ENCODE data around the gene CDC16.
"Not testable (repeated sequence)": the region's sequence is repeated elsewhere in the genome, so short reads cannot be mapped to it uniquely, and the experiment has no call there.

CDC16 gene

DNA sequence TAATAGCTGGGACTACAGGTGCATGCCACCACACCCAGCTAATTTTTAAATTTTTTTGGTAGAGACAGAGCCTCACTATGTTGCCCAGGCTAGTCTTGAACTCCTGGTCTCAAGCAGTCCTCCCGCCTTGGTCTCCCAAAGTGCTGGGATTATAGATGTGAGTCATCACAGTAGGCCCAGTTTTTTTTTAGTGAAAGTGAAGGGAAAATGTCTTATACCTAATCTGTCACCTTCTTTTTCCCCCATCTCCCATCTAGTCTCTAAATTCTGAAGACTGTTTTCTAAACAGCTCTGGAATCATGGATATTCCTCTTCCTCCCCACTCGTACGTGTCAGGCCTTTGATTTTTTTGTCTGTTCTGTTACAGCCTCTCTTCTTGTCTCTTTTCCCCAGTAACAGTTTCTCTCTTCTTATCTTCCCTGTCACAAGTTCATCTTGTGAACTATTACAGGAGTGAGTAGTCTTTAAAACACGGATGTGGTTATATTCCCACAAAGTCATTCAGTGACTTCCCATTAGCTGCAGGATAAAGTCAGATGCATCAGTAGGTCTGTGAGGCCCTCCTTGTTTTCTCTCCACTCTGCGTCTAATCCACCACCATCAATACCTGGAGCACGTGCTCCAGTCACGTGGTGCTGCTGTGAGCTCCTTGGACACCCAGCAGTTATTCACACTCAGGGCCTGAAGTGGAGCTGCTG is 2.9 kb downstream of the CDC16 start:
- no peak overlapping the region for H3K27ac Mint-ChIP-seq
- no peaks in the 10 kb centered on the region for H3K27me3 Mint-ChIP-seq
- H3K4me3 Mint-ChIP-seq, result no peak overlapping the region

DNA sequence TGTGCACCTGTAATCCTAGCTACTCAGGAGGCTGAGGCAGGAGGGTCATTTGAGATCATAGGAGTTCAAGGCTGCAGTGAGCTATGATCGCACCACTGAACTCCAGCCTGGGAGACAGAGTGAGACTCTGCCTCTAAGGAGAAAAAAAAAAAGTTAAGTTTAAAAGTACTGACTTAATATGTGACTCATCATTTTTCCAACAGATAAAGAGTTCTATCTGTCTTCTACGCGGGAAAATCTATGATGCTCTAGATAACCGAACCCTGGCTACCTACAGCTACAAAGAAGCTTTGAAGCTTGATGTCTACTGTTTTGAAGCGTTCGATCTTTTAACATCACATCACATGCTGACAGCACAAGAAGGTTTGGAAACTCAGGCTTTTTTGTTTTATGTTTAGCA is 7.2 kb downstream of the CDC16 start:
- ATAC-seq, result no peak
- Mint-ChIP-seq H3K4me1 (peaks cover 11% of the 10 kb centered on the region), H3K4me3 (no peak overlapping the region), H3K27ac (no peak overlapping the region), H3K9me3 (no peaks in the 10 kb centered on the region), H3K27me3 (no peaks in the 10 kb centered on the region)
- DNase-seq, result no peak

More for the DNA sequence above, 2.9 kb downstream of the CDC16 start:
- ATAC-seq (no peak), DNase-seq (no peak)
- Mint-ChIP-seq H3K9me3 (no peaks in the 10 kb centered on the region), H3K4me1 (peaks cover 29% of the 10 kb centered on the region)

DNA sequence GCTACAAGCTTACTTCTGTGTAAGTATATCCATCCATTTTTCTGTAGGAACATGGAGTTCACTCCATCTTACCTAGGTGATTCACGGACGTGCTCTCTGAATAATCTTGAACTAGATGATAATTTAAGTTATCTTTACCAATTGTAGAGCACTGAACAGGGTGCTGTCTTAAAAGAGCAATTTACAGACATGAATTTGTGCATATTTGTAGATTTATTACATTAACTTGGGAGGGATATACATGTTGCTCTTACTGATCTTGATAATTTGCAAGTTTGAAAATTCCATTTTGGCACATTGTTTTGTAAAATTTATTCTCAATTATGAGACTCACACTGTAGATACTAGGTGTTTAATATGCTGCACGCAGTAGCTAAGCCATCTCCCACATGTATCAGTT is 9.3 kb downstream of the CDC16 start:
- DNase-seq (no peak), ATAC-seq (no peak)
- Mint-ChIP-seq H3K27ac (no peak overlapping the region), H3K27me3 (no peaks in the 10 kb centered on the region), H3K4me3 (no peak overlapping the region), H3K4me1 (no peaks in the 10 kb centered on the region), H3K9me3 (no peaks in the 10 kb centered on the region)

DNA sequence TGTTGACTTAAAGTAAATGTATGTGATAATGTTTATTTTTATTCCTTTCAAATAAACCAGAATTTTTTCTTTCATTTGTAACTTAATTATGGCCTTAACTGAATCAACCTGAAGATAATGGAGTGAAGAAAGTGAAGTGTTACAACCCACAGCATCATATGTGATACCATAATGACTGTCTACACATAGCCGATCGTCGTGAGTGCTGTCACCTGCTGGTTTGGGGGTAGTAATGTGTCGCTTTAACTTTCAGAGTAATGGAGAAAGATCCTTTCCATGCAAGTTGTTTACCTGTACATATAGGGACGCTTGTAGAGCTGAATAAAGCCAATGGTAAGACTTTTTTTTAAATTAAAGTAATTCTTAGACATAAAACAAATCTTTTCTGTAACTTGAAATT is 9.9 kb downstream of the CDC16 start:
- DNase-seq, result no peak
- Mint-ChIP-seq H3K27ac (peak overlapping the region in 1 of 2 donors; percentile 22), H3K9me3 (no peaks in the 10 kb centered on the region), H3K27me3 (no peaks in the 10 kb centered on the region), H3K4me3 (no peak overlapping the region), H3K4me1 (no peaks in the 10 kb centered on the region)
- ATAC-seq, result no peak

DNA sequence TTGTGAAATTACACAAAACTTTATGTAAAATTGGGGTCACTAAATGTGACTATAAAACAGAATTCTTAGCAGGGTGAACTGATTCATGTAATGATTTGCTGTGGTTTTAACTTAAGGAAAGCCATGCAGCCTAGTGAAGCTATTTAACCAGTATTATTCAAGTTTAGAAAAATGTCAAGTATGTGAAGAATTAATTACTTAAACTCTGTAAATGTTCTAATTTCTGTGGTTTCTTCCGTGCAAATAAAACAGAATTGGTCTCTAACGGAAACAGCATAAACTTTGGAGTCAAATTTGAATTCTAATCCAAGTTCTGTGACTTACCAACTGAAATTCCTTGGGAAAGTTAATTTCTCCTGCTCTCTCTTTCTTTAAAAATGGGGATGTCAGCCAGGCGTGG is 13.3 kb downstream of the CDC16 start:
- Mint-ChIP-seq H3K9me3 (no peaks in the 10 kb centered on the region), H3K27ac (no peak overlapping the region), H3K4me3 (no peak overlapping the region), H3K27me3 (no peaks in the 10 kb centered on the region), H3K4me1 (no peaks in the 10 kb centered on the region)
- ATAC-seq, result no peak
- DNase-seq, result no peak

DNA sequence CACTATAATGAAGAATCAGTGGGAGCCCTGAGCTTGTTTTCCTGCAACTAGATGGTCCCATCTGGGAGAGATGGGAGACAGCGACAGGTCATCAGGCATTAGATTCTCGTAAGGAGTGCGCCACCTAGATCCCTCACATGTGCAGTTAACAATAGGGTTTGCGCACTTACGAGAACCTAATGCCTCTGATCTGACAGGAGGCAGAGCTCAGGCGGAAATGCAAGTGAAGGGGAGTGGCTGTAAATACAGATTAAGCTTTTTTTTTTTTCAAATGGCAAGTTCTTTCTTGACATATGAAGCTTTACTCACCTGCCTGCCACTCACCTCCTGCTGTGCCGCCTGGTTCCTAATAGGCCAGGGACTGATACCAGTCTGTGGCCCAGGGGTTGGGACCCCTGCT is 14.4 kb downstream of the CDC16 start:
- DNase-seq, result no peak
- Mint-ChIP-seq H3K9me3 (no peaks in the 10 kb centered on the region), H3K4me3 (no peak overlapping the region), H3K4me1 (no peaks in the 10 kb centered on the region), H3K27me3 (no peaks in the 10 kb centered on the region), H3K27ac (peak overlapping the region in 1 of 2 donors; percentile 80)
- ATAC-seq, result no peak

DNA sequence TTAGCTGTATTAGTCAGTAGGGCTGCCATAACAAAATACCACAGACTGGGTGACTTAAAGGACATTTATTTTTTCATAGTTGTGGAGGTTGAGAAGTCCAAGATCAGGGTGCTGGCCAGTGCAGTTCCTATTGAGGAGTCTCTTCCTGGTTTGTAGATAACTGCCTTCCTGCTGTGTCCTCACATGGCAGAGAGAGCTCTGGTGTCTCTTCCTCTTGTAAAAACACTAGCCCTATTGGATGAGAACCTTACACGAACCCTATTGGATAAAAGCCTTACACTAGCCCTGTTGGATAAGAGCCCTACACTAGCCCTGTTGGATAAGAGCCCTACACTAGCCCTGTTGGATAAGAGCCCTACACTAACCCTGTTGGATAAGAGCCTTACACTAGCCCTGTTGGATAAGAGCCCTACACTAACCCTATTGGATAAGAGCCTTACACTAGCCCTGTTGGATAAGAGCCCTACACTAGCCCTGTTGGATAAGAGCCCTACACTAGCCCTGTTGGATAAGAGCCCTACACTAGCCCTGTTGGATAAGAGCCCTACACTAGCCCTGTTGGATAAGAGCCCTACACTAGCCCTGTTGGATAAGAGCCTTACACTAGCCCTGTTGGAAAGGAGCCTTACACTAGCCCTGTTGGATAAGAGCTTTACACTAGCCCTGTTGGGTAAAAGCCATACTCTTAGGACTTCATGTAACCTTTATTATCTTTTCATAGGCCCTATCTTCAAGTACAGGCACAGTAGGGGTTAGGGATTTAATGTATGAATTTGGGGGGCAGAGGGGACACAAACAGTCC is 17.1 kb downstream of the CDC16 start:
- H3K27ac Mint-ChIP-seq, result peak overlapping the region in 1 of 2 donors; percentile 15
- H3K4me3 Mint-ChIP-seq, DNase-seq: not testable (repeated sequence)

DNA sequence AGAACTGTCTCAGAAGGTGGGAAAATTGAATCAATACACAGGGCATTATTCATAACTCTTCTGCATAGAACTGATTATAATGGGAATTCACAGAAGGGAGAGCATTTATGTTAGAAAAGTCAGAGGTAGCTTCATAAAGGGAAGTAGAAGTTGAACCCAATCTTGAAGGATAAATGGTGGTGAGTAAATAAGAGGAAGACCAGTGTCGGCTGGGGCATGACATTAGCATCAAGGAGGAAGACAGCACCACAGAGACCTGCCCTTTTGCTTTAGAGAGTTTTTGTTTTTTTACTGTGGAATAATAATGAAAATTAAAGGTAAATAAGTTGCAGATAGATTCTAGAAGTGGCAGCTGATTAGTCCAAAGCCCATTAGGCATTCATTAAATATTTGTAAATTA is 21.9 kb downstream of the CDC16 start:
- Mint-ChIP-seq H3K4me3 (no peak overlapping the region), H3K27me3 (no peaks in the 10 kb centered on the region), H3K9me3 (no peaks in the 10 kb centered on the region), H3K27ac (peak overlapping the region in 1 of 2 donors; percentile 55), H3K4me1 (peaks cover 9% of the 10 kb centered on the region)
- ATAC-seq (no peak), DNase-seq (no peak)

More for the DNA sequence above, 17.1 kb downstream of the CDC16 start:
- not testable (repeated sequence) for ATAC-seq, H3K4me1 Mint-ChIP-seq, H3K27me3 Mint-ChIP-seq, H3K9me3 Mint-ChIP-seq

DNA sequence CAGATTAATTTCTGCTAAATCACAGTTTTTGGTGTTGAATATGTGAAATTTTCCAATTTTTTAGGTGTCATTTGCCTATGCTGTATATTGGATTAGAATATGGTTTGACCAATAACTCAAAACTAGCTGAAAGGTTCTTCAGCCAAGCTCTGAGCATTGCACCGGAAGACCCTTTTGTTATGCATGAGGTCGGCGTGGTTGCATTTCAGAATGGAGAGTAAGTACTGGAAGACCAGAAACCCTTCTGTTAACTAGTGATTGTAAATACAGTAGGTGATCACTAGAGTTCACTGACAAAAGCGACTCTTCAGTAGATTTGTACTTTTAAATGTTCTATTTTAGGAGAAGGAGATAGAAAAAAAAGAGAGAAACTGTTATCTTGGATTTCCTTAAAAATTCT is 22.3 kb downstream of the CDC16 start:
- H3K9me3 Mint-ChIP-seq, result no peaks in the 10 kb centered on the region
- H3K27me3 Mint-ChIP-seq, result no peaks in the 10 kb centered on the region
- H3K4me1 Mint-ChIP-seq, result peaks cover 11% of the 10 kb centered on the region
- no peak overlapping the region for H3K27ac Mint-ChIP-seq
- ATAC-seq (no peak), DNase-seq (no peak)
- H3K4me3 Mint-ChIP-seq, result no peak overlapping the region

DNA sequence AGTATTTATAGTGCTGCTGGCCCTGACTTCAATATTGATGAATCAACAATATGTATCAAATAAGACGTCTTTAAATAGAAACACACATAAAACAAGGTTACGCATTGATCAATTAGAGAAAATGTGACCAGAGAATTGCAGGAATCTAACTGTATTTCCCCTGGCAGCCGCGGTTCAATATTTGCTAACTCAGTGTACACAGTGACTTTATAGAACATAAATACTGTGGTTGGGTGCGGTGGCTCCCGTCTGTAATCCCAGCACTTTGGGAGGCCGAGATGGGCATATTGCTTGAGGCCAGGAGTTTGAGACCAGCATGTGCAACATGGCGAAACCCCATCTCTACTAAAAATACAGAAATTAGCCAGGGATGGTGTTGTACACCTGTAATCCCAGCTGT is 23.9 kb downstream of the CDC16 start:
- Mint-ChIP-seq H3K4me1 (peaks cover 19% of the 10 kb centered on the region), H3K27ac (no peak overlapping the region), H3K4me3 (no peak overlapping the region), H3K27me3 (no peaks in the 10 kb centered on the region), H3K9me3 (no peaks in the 10 kb centered on the region)
- ATAC-seq (no peak), DNase-seq (no peak)

DNA sequence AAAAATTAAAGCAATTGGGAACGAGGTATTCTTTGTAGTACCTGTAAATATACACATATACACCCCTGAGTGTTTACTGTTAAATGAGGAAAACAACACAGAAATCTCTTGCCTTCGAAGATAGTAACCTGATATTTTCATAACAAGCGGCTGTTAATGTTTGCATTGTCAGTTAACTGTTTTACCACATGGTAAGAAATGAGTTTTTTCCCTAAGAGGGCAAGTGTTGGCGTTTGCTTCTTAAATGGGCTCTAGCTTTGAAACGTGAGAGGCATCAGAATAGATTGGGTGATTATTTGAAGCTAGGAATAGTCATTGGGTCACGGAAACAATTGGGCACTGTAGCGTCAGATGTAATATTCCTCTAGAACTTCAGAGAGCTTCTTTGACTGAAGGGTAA is 24.7 kb downstream of the CDC16 start:
- no peaks in the 10 kb centered on the region for H3K27me3 Mint-ChIP-seq
- DNase-seq (no peak), ATAC-seq (no peak)
- peaks cover 22% of the 10 kb centered on the region for H3K4me1 Mint-ChIP-seq
- no peak overlapping the region for H3K4me3 Mint-ChIP-seq
- no peak overlapping the region for H3K27ac Mint-ChIP-seq
- H3K9me3 Mint-ChIP-seq, result no peaks in the 10 kb centered on the region

DNA sequence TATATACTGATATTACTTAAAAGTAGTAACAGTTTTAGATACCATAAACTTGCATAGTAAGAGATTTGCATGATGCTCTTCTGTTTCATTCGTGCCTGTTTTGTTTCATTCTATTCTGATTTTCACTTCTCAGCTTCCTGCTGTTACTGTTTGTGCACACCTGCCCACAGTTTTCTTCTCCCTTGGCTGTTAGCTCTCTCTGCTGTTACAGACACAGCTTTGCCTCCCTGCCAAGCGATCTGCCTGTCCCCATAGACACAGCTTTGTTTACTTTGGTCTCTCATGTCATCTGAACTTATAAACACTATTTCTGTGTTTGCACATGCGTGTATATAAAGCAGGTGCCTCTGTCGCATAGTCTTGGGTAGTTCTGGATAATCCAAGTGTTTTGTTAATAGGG is 25.3 kb downstream of the CDC16 start:
- no peak for ATAC-seq
- Mint-ChIP-seq H3K27ac (no peak overlapping the region), H3K27me3 (no peaks in the 10 kb centered on the region), H3K4me3 (no peak overlapping the region), H3K9me3 (no peaks in the 10 kb centered on the region), H3K4me1 (peaks cover 22% of the 10 kb centered on the region)
- DNase-seq, result no peak

DNA sequence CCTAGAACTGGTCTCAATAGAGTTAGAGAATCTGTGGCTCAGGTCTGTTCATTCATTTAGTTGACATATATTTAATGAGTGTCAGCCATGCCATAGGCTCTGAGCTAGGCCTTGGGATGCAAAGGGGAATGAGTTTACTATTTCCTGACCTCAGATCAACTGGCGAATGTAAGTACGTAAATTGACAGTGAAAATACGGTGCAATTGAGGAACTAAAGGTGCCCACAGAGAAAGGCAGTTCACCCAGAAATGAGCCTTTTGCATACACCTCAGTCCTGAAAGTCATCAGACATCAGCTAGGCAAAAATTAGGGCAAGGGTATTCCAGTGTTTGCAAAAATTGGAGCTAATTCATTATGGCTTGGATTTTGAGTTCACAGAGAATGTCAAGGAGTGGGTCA is 26.1 kb downstream of the CDC16 start:
- ATAC-seq (no peak), DNase-seq (no peak)
- Mint-ChIP-seq H3K9me3 (no peaks in the 10 kb centered on the region), H3K27me3 (no peaks in the 10 kb centered on the region), H3K27ac (no peak overlapping the region), H3K4me1 (peaks cover 22% of the 10 kb centered on the region), H3K4me3 (no peak overlapping the region)

DNA sequence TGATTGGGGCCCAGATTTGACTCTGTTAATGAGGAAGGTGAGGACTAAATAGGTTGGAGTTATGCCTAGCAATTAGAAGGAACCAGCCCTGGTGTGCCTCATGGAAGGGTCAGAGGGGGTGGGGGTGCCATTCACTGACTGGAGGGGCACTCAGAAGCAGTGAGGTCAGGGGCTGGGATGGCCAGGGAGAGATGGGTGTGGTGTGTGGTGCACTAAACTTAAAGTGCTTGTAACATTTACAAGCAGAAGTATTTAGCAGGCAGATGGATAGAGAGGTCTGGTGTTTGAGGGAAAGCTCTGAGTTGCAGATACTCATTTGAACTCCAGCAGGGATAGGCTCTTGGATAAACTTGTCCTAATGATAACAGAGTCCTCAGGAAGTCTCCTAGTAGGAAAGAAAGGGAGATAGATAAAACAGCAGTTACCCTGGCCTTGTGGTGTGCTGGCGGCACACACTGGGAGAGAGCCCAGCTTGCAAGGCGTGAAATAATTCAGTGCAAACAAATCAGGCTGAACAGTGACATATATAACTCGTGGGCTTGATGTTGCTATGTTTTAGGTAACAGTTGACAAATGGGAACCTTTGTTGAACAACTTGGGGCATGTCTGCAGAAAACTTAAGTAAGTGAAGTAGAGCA is 26.8 kb downstream of the CDC16 start:
- no peak for DNase-seq
- no peak overlapping the region for H3K4me3 Mint-ChIP-seq
- ATAC-seq, result no peak
- H3K4me1 Mint-ChIP-seq, result peaks cover 22% of the 10 kb centered on the region
- no peaks in the 10 kb centered on the region for H3K9me3 Mint-ChIP-seq
- H3K27ac Mint-ChIP-seq, result no peak overlapping the region
- no peaks in the 10 kb centered on the region for H3K27me3 Mint-ChIP-seq

DNA sequence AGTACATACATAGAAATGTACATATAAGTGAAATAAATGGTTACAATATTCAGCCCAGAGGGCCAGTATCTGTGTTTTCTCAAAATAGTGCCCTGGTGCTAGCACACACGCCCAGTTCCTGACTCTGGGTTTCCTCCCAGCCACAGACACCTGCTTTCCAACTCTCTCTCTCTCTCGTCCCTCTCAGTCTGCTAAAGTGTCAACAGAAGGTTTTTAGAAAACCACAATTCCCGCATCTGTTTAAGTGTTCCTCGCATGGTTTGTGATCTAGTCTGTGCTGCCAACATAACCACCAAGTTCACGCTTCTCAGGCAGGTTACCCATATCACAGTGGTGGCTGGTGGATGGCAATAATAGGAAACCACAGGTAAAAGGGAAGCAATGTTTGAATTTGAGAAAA is 28.9 kb downstream of the CDC16 start:
- peaks cover 32% of the 10 kb centered on the region for H3K4me1 Mint-ChIP-seq
- DNase-seq (no peak), ATAC-seq (peak; percentile 69)
- no peak overlapping the region for H3K4me3 Mint-ChIP-seq
- H3K9me3 Mint-ChIP-seq, result no peaks in the 10 kb centered on the region
- peak overlapping the region; percentile 53 to 69 for H3K27ac Mint-ChIP-seq
- no peaks in the 10 kb centered on the region for H3K27me3 Mint-ChIP-seq

DNA sequence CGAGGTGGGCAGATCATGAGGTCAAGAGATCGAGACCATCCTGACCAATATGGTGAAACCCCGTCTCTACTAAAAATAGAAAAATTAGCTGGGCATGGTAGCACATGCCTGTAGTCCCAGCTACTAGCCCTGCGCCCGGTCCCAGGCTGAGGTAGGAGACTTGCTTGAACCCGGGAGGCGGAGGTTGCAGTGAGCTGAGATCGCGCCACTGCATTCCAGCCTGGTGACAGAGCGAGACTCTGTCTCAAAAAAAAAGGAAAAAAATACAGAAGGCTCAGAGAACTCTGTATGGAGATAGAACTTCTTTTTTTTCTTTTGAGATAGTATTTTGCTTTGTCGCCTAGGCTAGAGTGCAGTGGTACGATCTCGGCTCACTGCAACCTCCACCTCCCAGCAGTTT is 29.6 kb downstream of the CDC16 start:
- H3K27me3 Mint-ChIP-seq, ATAC-seq, H3K9me3 Mint-ChIP-seq, DNase-seq, H3K4me3 Mint-ChIP-seq, H3K27ac Mint-ChIP-seq: not testable (repeated sequence)
- H3K4me1 Mint-ChIP-seq, result peaks cover 37% of the 10 kb centered on the region
